ENCODE data around the gene L3MBTL4.

GRCh38 chr18:6444466-6445228 is 29.9 kb upstream of the L3MBTL4 start:
- TF ChIP-seq TOX (CRISPR knock-in tag; IDR thresholded peaks at IDR 0.05; ENCODE audit: borderline replicate concordance) (no peak), PATZ1 (CRISPR knock-in tag; IDR thresholded peaks at IDR 0.05; ENCODE audit: borderline replicate concordance) (no peak), PPARA (CRISPR knock-in tag; IDR thresholded peaks at IDR 0.05; ENCODE audit: borderline replicate concordance) (no peak), ZFP30 (CRISPR knock-in tag; IDR thresholded peaks at IDR 0.05) (no peak), ARNTL (CRISPR knock-in tag; IDR thresholded peaks at IDR 0.05; ENCODE audit: borderline replicate concordance, low read depth) (no peak), RARB (CRISPR knock-in tag; IDR thresholded peaks at IDR 0.05) (no peak), ZNF8 (CRISPR knock-in tag; IDR thresholded peaks at IDR 0.05) (no peak), CSDC2 (CRISPR knock-in tag; IDR thresholded peaks at IDR 0.05) (no peak), OSR1 (CRISPR knock-in tag; IDR thresholded peaks at IDR 0.05) (no peak), CSRNP3 (CRISPR knock-in tag; IDR thresholded peaks at IDR 0.05) (no peak)
